Suprapubic skin (tissue), 4 donors: ENCODE measurements around the gene JDP2.

Source experiments
- CTCF ChIP-seq, 2 donors: fragments of 200-600 bp in 1 of 2; fragments of 450-650 bp in 1 of 2; sonication (generic) in 1 of 2; IDR thresholded peaks; one replicate each; pipeline ENCODE4 v1.5.1; 2016 to 2019; ENCODE audit warnings: antibody characterized with exemption in 2 of 2, mild to moderate bottlenecking in 1 of 2, moderate library complexity in 1 of 2
- EP300 ChIP-seq: sonication (generic); formaldehyde crosslinking; IDR thresholded peaks from one replicate; pipeline ENCODE4 v1.6.1; 2017; ENCODE audit warnings: antibody characterized with exemption
- POLR2A ChIP-seq, 2 donors: fragments of 450-650 bp; IDR thresholded peaks; one replicate each; pipeline ENCODE4 v1.6.1; 2017; ENCODE audit warnings: antibody characterized with exemption in 2 of 2, mild to moderate bottlenecking in 2 of 2, moderate library complexity in 2 of 2
- POLR2AphosphoS5 ChIP-seq, 3 donors: sonication (generic); formaldehyde crosslinking; IDR thresholded peaks; one replicate each; pipeline ENCODE4 v1.6.1; 2017; ENCODE audit warnings: antibody characterized with exemption in 3 of 3

- TF ChIP-seq POLR2A (IDR thresholded peaks at IDR 0.05), result no peak
- TF ChIP-seq CTCF (IDR thresholded peaks at IDR 0.05), result no peak
- TF ChIP-seq POLR2AphosphoS5 (IDR thresholded peaks at IDR 0.05), result no peak
- no peak for TF ChIP-seq EP300
Measured at GRCh38 chr14:75470238-75470797, 42.5 kb downstream of the JDP2 start.
